Peyer's patch (tissue), 4 donors: ENCODE data around the gene NPIPB4. TPM values are rescaled to one million over a fixed set of nuclear protein-coding genes. Genes with fewer than 3 reads are reported as not detected.
"Not testable (repeated sequence)": the region's sequence is repeated elsewhere in the genome, so short reads cannot be mapped to it uniquely, and the experiment has no call there.

ENCODE experiments used
- DNase-seq, 3 donors: peaks; one replicate each; pipeline ENCODE4 v3.0.0-alpha.2; 2017 to 2019
- H3K27ac ChIP-seq, 4 donors: fragments of 200-600 bp; sonication (generic); one replicate each; pipeline ENCODE4 v1.5.1; 2016 to 2019
- H3K27me3 ChIP-seq, 2 donors: fragments of 200-600 bp; sonication (generic); one replicate each; pipeline ENCODE4 v1.5.1; 2019
- H3K36me3 ChIP-seq, 3 donors: fragments of 200-600 bp; sonication (generic); one replicate each; pipeline ENCODE4 v1.5.1; 2016 to 2019
- H3K4me1 ChIP-seq, 4 donors: fragments of 200-600 bp; sonication (generic); one replicate each; pipeline ENCODE4 v1.5.1; 2016 to 2019
- H3K4me3 ChIP-seq, 4 donors: fragments of 200-600 bp; sonication (generic); 1 replicate in 3 of 4; 2 replicates in 1 of 4; pipeline ENCODE4 v1.5.1; 2016 to 2019; ENCODE audit warnings: mild to moderate bottlenecking in 1 of 4
- H3K9me3 ChIP-seq, 4 donors: fragments of 200-600 bp; sonication (generic); one replicate each; pipeline ENCODE4 v1.5.1; 2016 to 2019; ENCODE audit warnings: mild to moderate bottlenecking in 1 of 4
- total RNA-seq, 4 donors: library from RNA; depleted of rRNA; stranded (reverse); fragments of >200 nt; gene quantifications; one replicate each; pipeline ENCODE4 v1.1.0, GENCODE V29; 2016

Gene NPIPB4
- total RNA-seq, result 100 to 1,000 TPM; 120 to 342 (median 219) TPM

DNA sequence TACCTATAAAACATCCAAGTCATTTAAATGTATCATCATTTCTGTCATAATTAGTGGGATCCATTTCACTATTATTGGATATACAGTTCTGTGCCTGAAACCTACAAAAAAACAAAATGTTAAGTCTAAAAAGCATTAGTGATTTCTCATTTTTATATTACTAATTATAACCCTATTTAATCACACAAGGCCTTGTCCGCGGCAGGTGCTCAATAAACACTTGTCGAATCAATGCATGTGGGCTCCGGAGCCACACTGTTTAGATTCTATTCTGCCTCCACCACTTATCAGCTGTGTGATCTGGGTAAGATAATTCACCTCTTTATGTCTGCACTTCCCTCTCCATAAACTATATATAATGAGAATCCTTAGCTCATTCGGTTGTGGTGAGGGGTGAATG, at the start of gene NPIPB4:
TSS of gene NPIPB4 (minus strand) at position 101 of the 400 bp plus-strand sequence. CDS start 378 bp downstream, outside the sequence.
- H3K27ac ChIP-seq, H3K27me3 ChIP-seq, H3K4me3 ChIP-seq, DNase-seq, H3K36me3 ChIP-seq, H3K4me1 ChIP-seq, H3K9me3 ChIP-seq: not testable (repeated sequence)

DNA sequence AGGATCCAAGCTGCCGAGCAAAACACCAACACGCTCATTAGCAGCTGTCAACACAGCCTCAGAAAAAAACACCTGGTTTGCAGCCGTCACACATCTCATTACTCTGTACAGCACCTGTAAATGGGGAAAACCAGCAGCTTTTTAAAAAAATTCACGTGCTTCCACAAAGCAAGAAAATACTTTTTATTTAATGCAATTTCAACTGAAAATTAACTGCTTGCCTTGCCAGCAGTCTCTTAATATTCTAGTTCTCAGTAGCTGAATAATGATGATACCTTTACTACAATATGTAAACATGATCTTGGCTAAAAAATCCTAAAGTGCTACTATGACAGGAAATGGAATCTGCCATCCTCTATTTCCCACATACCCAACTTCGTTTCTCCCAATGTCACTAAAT, 41.4 kb upstream of the NPIPB4 start:
- not testable (repeated sequence) for DNase-seq, H3K4me3 ChIP-seq, H3K4me1 ChIP-seq, H3K36me3 ChIP-seq, H3K27ac ChIP-seq, H3K27me3 ChIP-seq, H3K9me3 ChIP-seq

DNA sequence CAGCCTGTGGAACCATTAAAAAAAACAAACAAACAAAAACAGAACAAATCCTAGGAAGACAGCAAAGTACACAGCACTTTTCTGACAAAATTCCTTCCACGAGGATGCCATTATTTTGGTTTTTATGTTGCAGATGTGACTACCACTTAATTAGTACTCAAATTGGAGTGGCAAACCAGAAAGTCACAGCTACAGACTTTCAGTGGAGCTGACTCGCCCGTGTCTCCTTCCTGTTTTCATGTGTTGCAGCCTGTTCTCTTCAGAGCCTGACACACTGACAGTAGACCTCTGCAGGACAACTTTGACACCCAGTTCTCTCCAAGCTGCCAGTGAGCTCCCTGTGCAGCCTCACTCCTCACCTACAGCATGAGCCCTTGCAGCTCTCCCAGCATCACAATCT, 24.4 kb upstream of the NPIPB4 start:
- not testable (repeated sequence) for H3K36me3 ChIP-seq, H3K4me3 ChIP-seq, H3K27me3 ChIP-seq, H3K27ac ChIP-seq, H3K9me3 ChIP-seq, H3K4me1 ChIP-seq
- peak in 2 of 3 donors; percentile 61 to 71 for DNase-seq

DNA sequence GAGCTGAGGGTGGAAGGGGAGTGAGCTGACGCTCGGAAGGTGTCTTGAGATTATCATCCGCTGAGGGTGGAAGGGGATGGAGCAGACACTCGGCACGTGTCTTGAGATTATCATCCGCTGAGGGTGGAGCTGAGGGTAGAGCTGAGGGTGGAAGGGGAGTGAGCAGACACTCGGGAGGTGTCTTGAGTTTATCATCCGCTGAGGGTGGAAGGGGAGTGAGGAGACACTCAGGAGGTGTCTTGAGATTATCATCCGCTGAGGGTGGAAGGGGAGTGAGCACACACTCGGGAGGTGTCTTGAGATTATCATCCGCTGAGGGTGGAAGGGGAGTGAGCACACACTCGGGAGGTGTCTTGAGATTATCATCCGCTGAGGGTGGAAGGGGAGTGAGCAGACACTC, 20.4 kb downstream of the NPIPB4 start:
- H3K27ac ChIP-seq, H3K27me3 ChIP-seq, DNase-seq, H3K4me1 ChIP-seq, H3K9me3 ChIP-seq, H3K36me3 ChIP-seq, H3K4me3 ChIP-seq: not testable (repeated sequence)

DNA sequence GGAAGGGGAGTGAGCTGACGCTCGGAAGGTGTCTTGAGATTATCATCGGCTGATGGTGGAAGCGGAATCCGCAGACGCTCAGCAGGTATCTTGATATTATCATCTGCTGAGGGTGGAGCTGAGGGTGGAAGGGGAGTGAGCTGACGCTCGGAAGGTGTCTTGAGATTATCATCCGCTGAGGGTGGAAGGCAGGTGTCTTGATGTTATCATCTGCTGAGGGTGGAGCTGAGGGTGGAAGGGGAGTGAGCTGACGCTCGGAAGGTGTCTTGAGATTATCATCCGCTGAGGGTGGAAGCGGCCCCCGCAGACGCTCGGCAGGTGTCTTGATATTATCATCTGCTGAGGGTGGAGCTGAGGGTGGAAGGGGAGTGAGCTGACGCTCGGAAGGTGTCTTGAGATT, 21.2 kb downstream of the NPIPB4 start:
- not testable (repeated sequence) for H3K4me1 ChIP-seq, DNase-seq, H3K9me3 ChIP-seq, H3K27ac ChIP-seq, H3K36me3 ChIP-seq, H3K4me3 ChIP-seq, H3K27me3 ChIP-seq

DNA sequence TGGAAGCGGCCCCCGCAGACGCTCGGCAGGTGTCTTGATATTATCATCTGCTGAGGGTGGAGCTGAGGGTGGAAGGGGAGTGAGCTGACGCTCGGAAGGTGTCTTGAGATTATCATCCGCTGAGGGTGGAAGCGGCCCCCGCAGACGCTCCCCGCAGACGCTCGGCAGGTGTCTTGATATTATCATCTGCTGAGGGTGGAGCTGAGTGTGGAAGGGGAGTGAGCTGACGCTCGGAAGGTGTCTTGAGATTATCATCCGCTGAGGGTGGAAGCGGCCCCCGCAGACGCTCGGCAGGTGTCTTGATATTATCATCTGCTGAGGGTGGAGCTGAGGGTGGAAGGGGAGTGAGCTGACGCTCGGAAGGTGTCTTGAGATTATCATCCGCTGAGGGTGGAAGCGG, 21.8 kb downstream of the NPIPB4 start:
- H3K27ac ChIP-seq, H3K36me3 ChIP-seq, H3K9me3 ChIP-seq, H3K4me1 ChIP-seq, H3K4me3 ChIP-seq, DNase-seq, H3K27me3 ChIP-seq: not testable (repeated sequence)

DNA sequence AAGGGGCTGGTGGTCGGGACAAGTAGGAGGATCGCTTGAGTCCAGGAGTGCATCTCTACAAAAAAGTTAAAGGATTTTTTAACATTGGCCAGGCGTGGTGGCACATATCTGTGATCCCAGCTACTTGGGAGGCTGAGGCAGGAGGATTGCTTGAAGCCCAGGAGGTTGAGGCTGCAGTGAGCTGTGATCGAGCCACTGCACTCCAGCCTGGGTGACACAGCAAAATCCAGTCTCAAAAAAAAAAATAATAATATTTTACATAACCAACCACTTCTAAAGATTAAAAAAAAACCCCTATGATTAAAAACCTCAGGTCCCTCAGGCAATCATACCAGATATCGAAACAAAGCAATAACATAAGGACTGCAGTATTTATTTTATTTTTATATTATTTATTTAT, 23.3 kb downstream of the NPIPB4 start:
- H3K4me1 ChIP-seq, H3K9me3 ChIP-seq, H3K4me3 ChIP-seq, H3K36me3 ChIP-seq, H3K27ac ChIP-seq, H3K27me3 ChIP-seq, DNase-seq: not testable (repeated sequence)

DNA sequence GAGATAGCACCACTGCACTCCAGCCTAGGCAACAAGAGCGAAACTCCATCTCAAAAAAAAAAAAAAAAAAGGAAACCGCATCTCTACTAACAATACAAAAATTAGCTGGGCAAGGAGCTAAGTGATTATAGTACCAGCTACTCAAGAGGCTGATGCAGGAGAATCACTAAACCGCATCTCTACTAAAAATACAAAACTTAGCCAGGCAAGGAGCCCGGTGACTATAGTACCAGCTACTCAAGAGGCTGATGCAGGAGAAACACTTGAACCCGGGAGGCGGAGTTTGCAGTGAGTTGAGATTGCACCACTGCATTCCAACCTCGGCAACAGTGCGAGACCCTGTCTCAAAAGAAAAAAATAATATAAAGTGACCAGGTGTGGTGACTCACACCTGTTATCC, 27.6 kb downstream of the NPIPB4 start:
- not testable (repeated sequence) for H3K27me3 ChIP-seq, H3K4me1 ChIP-seq, H3K9me3 ChIP-seq, H3K27ac ChIP-seq, DNase-seq, H3K36me3 ChIP-seq, H3K4me3 ChIP-seq

DNA sequence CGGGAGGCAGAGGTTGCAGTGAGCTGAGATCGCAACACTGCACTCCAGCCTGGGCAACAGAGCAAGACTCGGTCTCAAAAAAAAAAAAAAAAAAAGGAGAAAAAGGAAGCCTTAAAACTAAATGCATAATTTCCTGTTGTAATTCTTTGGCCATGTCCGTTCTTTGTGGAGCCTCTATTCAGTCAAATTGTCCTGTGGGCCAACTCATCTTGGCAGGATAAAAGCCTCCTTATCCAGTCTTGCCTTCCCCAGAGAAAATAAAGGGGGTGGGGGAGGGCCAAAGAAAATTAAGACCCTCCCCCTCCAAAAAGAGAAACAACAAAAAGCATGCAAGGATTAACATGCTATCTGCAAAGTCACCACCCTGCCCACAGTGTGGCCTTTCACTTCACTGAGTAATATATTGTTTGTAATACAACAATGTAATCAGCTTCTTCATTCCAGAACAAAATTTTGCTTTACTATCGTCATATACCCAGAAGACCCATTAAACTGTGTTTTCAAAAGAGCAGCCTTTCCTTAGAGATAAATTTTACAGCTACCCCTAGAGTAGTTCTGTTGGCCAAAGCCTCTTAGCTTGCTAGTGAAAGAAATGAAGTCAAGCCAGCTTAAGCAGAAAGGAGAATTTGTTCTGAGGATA, 31.4 kb downstream of the NPIPB4 start:
- H3K36me3 ChIP-seq, H3K27me3 ChIP-seq, H3K9me3 ChIP-seq, H3K27ac ChIP-seq, DNase-seq, H3K4me3 ChIP-seq, H3K4me1 ChIP-seq: not testable (repeated sequence)

DNA sequence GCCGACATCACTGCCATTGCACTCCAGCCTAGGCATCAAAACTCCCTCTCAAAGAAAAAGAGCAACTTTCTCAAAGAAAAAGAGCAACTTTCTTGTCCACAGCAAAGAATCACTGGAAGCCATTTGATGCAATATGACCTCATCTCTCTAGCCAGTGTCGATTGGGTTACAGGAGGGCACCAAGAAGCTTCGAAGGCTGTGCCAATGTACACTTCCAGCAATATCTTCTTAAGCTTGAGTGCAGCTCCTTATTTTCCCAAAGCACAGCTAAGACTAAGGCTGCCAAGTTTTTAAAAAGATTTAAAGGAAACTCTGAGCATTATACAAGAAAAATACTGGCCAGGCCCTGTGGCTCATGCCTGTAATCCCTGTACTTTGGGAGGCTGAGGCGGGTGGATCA, 32.0 kb downstream of the NPIPB4 start:
- not testable (repeated sequence) for DNase-seq, H3K9me3 ChIP-seq, H3K4me1 ChIP-seq, H3K27me3 ChIP-seq, H3K4me3 ChIP-seq, H3K36me3 ChIP-seq, H3K27ac ChIP-seq

DNA sequence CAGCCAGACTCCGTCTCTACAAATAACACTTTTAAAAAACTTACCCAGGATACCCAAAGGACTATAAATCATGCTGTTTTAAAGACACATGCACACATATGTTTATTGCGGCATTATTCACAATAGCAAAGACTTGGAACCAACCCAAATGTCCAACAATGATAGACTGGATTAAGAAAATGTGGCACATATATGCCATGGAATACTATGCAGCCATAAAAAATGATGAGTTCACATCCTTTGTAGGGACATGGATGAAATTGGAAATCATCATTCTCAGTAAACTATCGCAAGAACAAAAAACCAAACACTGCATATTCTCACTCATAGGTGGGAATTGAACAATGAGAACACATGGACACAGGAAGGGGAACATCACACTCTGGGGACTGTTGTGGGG, 34.3 kb downstream of the NPIPB4 start:
- not testable (repeated sequence) for DNase-seq, H3K27ac ChIP-seq, H3K9me3 ChIP-seq, H3K4me1 ChIP-seq, H3K27me3 ChIP-seq, H3K36me3 ChIP-seq, H3K4me3 ChIP-seq

DNA sequence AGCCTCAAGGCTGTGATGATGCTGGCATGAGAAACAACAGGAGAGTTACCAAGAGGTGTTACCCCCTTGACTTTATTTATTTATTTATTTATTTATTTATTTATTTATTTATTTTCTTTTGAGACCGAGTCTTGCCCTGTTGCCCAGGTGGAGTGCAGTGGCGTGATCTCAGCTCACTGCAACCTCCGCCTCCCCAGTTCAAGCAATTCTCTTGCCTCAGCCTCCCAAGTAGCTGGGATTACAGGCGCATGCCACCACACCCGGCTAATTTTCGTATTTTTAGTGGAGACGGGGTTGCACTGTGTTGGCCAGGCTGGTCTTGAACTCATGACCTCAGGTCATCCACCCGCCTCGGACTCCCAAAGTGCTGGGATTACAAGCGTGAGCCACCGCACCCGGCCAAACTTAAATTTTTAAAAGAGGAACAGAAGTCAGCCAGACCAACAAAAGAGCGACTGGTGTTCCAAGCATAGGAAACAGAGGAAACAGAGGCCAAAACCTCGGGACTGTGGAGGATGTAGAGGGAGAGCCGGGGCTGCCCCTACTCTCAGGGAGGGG, 36.6 kb downstream of the NPIPB4 start:
- H3K4me1 ChIP-seq, DNase-seq, H3K9me3 ChIP-seq, H3K27me3 ChIP-seq, H3K36me3 ChIP-seq: not testable (repeated sequence)
- Histone ChIP-seq H3K4me3 (peak overlapping the region; percentile 49 to 74 (median 62)), H3K27ac (peak overlapping the region in 3 of 4 donors; percentile 78 to 85 (median 79))
